ENCODE measurements around the gene LRRC27.

LRRC27 gene

DNA sequence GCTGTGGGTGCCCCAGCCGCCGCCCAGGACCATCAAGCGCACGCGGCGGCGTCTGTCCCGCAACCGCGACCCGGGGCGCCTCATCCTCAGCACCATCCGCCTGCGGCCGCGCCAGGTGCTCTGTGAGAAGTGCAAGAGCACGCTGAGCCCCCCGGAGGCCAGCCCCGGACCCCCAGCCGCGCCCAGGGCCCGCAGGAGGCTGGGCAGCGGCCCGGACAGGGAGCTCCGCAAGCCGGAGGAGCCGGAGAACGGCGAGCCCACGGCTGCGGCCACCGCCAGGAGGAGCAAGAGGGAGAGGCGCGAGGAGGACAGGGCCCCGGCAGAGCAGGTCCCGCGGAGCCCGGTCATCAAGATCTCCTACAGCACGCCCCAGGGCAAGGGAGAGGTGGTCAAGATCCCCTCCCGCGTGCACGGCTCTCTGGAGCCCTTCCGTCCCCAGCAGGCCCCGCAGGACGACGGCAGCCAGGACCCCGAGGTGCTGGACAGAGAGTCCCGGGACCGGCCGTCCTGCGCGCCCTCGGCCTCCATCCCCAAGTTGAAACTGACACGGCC, 73.0 kb downstream of the LRRC27 start:
- no peak for DNase-seq

DNA sequence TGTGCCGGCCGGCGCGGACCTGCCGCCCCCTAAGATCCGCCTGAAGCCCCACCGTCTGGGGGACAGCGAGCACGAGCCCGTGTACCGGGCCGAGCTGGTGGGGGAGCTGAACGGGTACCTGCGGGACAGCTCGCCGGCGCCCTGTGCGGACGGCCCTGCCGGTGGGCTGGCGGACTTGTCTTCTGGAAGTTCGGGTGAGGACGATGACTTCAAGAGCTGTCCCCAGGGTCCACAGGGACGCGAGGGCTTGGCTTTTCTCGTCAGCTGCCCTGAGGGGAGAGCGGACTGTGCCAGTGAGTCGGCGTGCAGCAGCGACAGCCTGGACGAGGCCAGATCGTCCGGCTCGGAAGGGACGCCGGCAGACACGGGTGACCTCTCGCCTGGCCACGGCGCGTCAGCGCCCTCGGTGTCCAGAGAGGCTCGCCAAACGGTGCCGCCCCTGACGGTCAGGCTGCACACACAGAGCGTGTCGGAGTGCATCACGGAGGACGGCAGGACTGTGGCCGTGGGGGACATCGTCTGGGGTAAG, 73.5 kb downstream of the LRRC27 start:
- DNase-seq, result no peak

DNA sequence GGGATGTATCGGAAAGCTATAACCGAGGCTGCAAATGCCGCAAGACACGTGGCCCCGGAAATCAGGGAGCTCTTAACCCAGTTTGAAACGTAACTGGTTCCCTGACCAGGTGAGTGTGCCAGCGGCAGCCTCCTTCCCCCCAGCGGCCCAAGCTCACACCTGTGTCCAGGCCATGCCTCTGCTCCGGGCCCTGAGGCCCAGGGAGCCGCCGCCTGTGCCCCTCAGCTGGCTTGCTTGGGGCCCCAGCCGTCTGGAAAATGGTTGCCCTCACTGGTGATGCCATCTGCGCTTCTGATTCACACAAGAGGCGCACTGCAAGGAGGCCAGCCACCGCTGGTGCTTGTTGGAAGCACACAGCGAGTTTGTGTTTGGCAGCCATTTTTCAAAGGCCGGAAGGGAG, 74.2 kb downstream of the LRRC27 start:
- DNase-seq, result no peak

DNA sequence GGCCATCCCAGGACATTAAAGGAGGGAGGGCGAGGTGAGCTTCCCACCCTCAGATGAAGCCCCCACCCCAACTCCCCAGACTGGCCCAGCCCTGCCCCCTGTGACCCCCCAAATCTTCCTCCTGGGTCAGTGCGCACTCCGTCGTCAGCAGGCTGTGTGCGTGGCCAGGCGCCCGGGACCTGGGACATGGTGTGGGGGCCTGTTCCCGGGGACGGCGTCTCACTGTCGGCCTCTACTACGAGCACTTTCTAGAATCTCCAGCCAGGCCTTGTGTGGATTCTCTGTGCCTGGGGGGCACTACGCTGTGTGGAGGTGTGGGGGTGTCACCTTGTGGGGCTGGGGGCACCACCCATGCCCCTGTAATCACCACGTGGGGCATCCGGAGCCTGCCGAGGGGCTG, 74.8 kb downstream of the LRRC27 start:
- no peak for DNase-seq

DNA sequence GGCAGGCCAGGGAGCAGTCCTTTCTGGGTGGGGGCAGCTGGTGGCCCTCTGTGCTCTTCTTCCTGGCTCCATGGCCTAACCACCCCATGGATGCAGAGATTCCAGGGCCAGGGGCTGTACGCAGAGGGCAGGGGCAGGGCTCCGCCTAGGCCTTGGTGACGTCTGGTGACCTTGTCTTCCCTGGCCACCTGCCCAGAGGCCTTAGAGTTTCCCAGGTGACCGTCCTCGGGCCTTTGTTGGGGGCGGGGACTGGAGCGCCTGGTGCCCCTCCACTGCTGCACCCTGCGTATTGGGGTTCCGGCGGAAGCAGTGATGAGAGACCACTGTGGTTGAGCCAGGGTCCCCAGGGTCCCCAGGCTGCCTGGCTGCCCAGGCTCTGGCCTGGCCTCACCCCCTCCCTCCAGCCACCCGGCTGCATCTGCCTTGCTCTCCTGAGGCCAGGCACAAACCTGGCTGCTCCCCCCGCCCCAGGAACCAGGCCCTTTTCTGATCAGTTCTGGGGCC, 75.3 kb downstream of the LRRC27 start:
- no peak for DNase-seq

DNA sequence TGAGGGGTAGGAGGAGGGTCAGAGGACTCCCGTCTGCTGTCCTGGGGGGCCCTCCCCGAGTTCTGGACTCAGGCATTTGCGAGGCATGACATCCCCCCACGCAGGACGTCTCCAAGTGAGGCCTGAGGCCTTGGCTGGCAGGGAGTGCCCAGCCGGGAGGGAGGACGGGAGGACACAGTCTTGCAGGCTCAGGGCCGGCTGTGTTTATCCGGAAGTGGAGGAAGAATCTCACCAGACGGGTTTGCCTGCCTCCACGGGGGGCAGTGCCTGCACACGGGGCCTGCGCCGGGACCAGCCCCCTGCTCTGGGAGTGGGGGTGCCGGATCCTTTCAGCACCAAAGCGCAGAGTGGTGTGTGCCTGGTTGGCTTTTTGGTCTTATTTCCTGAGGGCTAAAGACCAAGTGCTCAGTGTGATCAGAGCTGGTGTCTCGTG, 75.9 kb downstream of the LRRC27 start:
- no peak for DNase-seq

DNA sequence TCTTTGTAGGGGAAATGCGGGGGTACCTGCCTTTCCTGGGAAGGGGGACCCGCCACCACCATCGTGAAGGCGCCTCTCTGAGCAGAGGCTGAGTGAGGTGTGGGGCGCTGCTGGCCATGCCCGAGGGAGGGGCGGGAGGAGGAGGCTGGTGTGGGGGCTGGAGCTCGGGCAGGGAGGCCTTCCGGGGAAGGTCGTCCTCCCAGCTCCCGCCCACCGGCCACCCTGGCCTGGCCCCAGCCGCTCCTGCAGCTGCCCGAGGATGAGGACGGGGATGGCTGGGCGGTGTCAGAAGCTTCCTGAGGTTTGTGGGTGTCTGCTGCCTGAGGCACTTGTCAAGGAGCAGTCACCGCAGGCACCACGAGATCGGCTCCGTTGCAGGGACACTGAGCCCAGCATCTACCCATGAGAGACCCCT, 76.4 kb downstream of the LRRC27 start:
- no peak for DNase-seq

DNA sequence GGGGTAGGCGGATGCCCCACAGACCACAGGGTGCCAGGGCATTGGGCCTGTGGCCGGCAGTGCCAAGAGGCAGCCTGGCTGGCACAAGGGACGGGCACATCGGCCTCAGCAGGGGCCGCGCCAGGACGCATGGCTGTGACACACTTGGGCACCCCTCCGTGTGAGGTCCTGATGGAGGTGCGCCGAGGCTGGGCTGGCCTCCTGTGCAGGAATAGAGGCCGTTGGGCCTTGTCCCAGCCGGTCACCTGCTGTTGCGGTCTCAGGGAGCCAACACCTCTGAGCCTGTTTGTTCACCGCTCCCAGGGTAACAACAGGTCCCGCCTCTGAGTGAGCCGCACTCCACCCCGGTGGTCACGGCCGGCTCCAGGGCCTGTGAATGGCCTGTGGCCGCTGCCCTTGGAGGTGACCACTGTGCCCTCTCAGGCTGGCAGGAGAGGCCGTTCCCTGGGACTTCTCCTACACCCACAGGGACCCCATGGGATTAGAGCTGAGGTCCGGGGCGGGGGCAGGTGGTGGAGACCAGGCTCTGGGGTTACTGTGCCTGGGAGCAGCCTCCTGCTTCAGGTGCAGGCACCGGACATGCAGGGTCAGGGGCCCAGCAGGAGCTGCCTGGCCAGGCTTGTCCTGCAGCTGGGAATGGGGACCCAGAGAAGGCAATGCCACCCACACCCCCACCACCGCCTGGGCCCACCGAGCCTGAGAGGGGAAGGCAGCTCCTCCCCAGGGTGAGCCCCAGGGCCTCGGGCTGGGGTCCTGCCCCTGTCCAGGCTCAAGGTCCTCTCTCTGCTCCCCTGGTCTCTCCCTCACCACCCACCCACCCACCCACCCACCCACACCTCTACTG, 77.1 kb downstream of the LRRC27 start:
- no peak for DNase-seq

DNA sequence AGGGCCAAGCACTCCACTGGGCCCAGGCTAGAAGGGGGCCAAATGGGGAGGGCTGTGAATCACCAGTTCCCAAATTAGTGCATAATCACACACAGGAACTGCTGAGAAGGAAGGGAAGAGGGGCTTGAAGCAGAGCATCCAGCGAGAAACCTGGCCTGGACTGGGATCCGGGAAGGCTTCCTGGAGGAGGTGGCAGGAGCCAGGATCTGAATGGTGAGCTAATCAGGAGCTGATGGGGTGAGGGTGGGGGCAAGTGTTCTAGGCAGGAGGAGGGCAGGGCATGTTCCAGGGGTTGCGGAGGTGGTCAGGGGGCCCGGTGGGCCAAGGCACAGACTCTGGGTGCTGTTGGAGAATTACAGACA, 77.7 kb downstream of the LRRC27 start:
- no peak for DNase-seq

DNA sequence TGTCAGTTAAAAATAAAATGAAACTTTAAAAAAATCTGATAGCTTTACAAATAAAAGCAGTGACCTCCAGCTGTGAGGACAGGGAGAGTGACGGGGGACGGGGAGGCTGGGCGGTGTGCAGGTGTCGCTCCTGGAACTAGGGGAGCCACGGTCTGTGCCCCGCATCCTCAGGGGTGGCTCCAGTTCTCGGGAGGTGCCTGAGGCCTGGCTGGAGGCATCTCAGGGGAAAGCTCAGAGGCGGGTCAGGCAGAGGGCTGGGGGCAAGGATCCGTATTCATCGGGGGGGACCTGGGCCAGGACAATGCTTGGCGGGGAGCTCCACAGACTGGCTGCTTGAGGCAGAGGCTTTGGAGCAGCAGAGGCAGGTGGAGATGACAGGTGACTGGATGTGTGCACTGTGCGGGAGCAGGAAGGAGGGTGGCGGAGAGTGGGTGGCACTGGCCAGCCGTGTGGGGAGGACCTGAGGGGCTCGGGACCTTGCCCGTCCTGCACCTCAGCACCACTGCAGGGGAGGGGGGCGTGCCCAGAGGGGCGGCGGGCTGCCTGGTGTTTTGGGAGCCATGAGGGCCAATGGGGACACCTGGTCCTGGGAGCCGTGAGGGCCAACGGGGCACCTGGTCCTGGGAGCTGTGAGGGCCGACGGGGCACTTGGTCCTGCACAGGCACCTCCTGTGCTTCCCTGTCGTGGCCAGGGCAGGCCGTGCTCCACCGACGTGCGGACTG, 78.2 kb downstream of the LRRC27 start:
- DNase-seq, result no peak

DNA sequence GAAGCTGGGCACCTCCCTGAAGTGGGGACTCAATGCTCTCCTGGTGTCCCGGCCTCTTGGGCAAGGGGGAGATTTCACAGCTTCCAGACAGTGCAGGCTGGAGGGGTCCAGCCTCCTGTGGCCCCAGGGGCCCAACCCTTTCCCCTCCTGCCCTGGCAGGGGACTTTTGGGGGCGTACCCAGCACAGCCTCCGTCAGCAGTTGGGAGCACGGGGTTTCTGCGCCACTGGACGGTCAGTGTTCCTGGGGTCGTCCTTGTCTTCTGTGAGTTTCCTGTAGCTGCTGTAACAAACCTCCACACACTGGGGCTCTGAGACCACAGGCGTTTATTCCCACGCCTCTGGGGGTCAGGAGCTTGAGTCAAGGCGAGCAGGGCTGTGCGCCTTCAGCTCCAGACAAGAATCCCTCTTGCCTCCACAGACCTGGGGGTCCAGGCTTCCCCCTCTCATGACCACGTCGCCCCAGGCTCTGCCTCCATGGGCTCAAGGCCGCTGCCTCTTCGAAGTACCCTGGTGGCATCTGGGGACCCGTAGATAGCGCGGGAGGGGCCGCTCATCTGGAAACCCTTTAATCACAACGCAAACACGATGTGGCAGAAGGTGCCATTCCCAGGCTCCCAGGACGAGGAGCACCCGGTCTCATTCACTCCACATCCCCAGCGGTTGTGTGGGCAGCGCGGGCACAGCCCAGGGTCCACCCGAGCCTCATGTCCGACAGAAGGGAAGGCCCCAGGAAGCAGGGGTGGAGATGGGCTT, 79.0 kb downstream of the LRRC27 start:
- no peak for DNase-seq

DNA sequence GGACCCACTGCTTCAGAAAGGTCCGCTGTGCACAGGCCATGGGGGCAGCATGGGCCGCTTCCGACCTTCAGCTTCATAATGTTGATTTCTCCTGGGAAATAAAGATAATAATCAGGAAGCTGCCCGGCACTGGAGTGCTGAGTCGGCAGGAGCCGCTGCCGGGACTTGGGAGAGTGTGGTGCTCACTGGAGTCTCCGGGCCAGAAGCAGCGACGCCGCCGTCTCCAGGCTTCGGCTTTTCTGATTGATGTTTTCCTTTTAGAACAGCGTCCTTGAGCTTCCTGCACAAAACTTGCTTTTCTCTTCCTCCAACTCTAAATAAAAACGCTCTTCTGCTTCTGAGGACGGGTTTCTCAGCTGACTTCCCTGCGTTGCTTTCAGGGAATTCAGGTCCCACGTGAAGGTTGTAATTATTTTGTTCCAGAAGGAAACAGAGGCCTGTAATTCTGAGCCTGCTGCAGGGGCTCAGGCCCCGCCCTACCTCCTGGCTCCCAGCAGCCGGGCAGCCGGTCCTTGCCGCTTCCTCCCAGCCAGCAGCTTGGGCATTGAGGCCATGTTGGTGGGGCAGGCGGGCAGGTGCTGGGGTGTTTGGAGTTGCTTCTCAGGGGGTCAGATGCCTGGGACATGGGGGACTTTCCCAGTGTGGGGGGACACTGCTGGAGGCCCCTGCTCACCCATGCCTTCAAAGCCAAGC, 79.7 kb downstream of the LRRC27 start:
- no peak for DNase-seq

DNA sequence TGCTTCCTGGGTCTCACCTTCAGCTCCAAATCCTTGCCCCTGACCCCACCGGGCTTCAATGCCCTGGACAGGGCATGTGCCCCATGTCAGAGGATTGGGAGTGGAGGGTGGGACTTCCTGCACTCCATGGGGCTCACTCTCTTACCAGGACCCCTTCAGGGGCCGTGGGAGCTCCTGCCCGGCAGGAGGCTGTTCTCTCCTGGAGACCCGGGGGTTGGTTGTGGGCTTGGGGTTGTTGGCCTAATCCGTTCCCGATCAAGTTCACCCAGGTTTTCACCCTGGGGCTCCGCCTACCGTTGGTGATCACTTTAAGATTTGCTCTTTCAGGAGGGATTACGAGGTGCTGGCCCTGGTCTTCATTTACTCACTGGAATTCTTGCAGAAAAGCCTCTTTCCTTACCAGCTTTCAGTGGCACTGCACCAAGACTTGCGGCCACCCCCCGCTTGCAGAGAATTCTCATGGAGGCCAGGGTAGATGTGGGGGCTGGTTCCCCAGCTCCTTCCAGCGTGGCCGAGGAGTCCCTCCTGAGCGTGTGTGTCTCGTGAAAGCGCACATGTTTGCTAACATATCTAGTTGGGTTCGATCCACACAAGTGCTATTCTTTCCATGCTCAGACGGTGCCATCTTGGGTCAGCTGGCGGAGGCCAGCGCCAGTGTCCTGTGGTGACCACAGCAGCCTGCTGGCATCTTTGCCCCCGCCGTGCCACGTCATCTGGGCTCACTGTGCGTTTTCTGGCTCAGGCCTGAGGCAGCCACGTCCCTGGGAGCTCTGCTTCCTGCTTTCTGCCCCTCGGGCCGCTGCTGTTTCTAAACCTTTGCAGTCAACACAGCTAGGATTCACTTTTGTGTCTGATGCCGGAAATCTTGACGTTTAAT, 80.6 kb downstream of the LRRC27 start:
- DNase-seq, result no peak

DNA sequence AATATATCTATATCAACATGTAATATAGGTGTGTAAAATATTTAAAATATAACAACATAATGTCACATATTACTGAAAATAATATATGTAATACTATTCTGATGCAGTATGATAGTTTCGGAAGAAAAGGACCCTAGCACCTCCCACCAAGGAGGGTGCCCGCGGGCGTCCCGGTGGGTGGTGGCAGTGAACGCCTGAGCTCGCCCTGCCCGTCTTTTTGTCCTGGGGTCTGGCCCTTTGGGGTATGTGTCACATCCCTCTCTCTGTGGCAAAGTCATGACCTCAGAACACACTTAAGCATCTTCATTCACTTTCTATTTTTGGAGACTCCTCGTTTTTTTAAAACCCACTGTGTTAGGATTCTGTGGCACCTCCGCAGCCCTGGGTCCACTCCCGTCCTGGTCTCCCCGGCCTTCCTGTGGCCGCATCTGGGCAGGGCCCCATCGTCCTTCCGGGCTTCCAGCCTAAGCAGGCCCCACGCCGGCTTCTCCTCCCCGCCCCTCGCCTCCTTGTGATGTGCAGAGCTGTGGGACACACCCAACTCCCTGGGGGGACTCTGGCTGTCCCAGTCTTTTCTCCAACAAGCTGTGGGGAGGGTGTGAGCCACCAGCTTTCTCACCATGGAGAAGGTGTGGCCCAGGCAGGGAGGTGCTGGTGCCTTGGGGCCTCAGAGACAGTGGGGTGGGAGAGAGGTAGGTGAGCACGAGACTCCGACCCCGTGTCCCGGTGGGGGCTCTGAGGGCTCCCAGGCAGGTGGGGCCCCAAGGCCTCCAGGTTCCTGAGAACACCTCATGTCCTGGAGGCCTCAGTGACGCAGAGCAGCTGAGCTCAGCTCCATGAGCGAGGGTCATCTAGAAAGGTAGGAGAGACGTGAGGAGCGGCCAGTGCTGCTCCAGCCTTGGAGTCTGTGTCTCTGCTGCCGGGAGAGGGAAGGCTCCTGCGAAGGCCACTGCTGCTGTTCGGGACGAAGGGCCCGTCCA, 81.5 kb downstream of the LRRC27 start:
- DNase-seq, result no peak

DNA sequence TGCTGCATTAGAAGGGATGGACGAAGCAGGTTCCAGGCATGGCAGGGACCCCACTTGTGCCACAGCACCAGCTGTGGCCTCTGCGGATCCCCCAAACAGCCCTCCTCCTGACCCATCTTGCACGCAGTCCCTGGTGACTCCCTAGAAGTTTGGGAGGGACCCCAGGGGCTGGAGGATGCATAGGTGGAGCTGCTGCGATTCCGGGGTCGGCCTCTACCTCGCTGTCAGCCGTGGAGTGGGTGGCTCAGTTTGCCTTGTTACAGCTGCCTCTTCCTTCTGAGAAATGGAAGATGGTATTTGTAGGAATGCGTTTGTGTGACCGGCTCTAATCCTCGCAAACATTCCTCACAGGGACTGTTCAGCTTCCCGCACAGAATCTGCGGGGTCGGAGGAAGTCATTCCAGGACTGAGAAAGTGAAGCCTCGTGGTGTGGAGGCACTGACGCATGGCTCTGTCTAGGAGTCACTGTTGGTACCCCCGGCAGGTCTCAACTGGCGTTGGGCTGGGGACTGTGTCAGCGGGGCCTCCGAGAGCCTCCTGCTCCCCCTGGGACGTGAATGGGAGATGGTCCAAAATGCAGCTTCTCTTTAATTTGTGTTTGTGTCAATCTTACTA, 82.5 kb downstream of the LRRC27 start:
- DNase-seq, result no peak

DNA sequence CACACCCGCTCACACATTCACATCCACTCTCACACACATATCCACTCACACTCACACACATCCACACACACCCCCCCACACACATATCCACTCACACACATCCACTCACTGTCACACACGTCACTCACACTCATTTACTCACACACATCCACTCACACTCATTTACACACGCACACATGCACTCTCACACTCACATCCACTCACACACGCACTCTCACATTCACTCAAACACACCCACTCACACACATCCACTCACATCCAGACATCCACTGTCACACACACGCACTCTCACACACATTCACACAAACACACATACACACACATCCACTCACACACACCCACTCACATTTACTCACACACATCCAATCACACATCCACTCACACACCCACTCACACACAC, 83.3 kb downstream of the LRRC27 start:
- no peak for DNase-seq

DNA sequence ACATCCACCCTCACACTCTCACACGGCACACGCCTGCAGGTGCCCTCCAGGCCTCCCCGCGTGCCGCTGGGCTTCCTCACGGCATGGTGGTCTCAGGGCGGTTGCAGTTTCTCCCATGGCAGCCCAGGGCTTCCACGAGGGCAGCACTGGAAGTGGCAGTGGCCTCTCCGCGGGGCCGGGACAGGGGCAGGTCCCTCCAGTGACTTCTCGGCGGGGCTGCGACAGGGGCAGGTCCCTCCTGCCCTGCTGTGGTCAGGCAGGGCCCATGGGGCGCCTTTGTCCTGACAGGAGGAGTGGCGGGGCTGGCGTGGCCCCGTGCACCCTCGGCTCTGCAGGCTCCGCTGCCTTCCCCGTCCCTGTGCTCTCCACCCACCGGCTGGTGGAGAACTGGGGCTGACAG, 84.0 kb downstream of the LRRC27 start:
- DNase-seq, result no peak

DNA sequence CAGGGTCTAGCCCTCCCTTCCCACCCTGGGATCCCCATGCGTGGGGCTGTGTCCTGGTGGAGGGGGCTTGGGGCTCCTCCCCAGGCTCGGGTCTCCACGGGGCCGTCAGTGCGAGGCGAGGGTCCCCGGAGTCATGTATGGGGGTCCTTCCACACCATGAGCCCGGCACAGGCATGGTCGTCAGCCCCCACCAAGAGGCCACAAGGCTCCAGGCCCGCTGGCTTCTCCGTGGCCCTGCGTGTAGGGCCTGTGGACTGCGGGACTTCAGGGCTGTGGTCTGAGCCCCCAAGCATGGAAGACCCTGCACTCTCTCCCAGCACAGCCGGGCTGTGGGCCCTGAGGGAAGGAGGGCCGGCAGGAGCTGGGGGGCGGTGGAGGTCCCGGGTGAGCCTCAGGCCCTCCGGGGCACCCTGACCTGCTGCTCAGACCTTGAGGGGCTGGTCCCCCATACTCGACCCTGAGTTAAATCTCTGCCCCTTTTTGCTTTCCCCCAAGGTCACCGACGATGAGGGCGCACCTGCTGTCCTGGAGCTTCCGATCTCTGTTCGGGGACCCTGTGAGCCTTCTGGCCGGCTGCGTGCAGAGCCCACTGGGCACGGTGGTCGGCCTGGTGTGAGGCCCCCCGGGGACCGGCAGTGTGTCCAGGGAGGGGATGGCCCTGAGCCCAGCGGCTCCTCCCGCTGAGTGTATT, 84.7 kb downstream of the LRRC27 start:
- DNase-seq, result no peak

Data from activated CD4-positive, alpha-beta T cell treated with anti-CD3 and anti-CD28 coated beads, Interleukin-2, amount 50 U/mL, for 4 hours (primary cell).